ENCODE measurements around the gene KXD1. TPM values are rescaled to one million over a fixed set of nuclear protein-coding genes. Genes with fewer than 3 reads are reported as not detected.

Gene KXD1
- total and polyA plus RNA-seq, 4 experiments from 2014 or later, result 88.8 to 95.6 (median 94.8) TPM

GRCh38 chr19:18603958-18604819 is 46.5 kb downstream of the KXD1 start:
- no peaks in the 10 kb centered on the region for H3K36me3 ChIP-seq (ENCODE audit: insufficient read depth, low read length)
- H3K4me3 ChIP-seq (ENCODE audit: low read length in 2 of 2), result no peak overlapping the region
- H3K9me3 ChIP-seq (ENCODE audit: control insufficient read depth in 1 of 2, low read length in 2 of 2), result no peaks in the 10 kb centered on the region
- no peaks in the 10 kb centered on the region for H3K4me1 ChIP-seq (ENCODE audit: insufficient read depth, low read length)
- no peak overlapping the region for H3K27ac Mint-ChIP-seq
- no peaks in the 10 kb centered on the region for H3K36me3 Mint-ChIP-seq
- DNase-seq, result no peak
- no peak overlapping the region for H3K4me3 Mint-ChIP-seq
- H3K27ac ChIP-seq (ENCODE audit: low read depth, low read length), result no peak overlapping the region
- peaks cover 0 to 2% (median 0%) of the 10 kb centered on the region in 8 donors for H3K9me3 Mint-ChIP-seq
- ChIA-PET CTCF (ENCODE audit: partially characterized antibody) (no interaction called here), POLR2A (ENCODE audit: partially characterized antibody) (interaction anchor here (1.4 kb wide), 1 partner anchor 9 kb away, joined by 3 read pairs; the partner anchor contains the start of gene TMEM59L)
- H3K27me3 ChIP-seq (ENCODE audit: insufficient read depth, low read length), result peaks cover 39% of the 10 kb centered on the region
- intact Hi-C loops (cut with micrococcal nuclease), result no loop called here
- H3K27me3 Mint-ChIP-seq, result peaks cover 38 to 40% of the 10 kb centered on the region in 2 donors
- peaks cover 7 to 31% (median 18%) of the 10 kb centered on the region in 4 donors for H3K4me1 Mint-ChIP-seq

GRCh38 chr19:18604820-18605159 is 47.1 kb downstream of the KXD1 start:
- DNase-seq, result no peak
- H3K27me3 Mint-ChIP-seq, result peaks cover 41 to 44% of the 10 kb centered on the region in 2 donors
- no peak overlapping the region for H3K4me3 ChIP-seq (ENCODE audit: low read length in 2 of 2)
- peaks cover 7 to 37% (median 18%) of the 10 kb centered on the region in 4 donors for H3K4me1 Mint-ChIP-seq
- intact Hi-C loops (cut with micrococcal nuclease), result no loop called here
- ChIA-PET CTCF (ENCODE audit: partially characterized antibody) (no interaction called here), POLR2A (ENCODE audit: partially characterized antibody) (interaction anchor here (1.4 kb wide), 1 partner anchor 9 kb away, joined by 3 read pairs; the partner anchor contains the start of gene TMEM59L)
- H3K9me3 ChIP-seq (ENCODE audit: control insufficient read depth in 1 of 2, low read length in 2 of 2), result no peaks in the 10 kb centered on the region
- H3K27me3 ChIP-seq (ENCODE audit: insufficient read depth, low read length), result peaks cover 44% of the 10 kb centered on the region
- H3K4me1 ChIP-seq (ENCODE audit: insufficient read depth, low read length), result no peaks in the 10 kb centered on the region
- H3K36me3 Mint-ChIP-seq, result no peaks in the 10 kb centered on the region
- H3K27ac ChIP-seq (ENCODE audit: low read depth, low read length), result no peak overlapping the region
- H3K9me3 Mint-ChIP-seq, result peaks cover 0 to 2% (median 0%) of the 10 kb centered on the region in 8 donors
- H3K4me3 Mint-ChIP-seq, result peak overlapping the region in 1 of 8 donors; percentile 68
- no peaks in the 10 kb centered on the region for H3K36me3 ChIP-seq (ENCODE audit: insufficient read depth, low read length)
- no peak overlapping the region for H3K27ac Mint-ChIP-seq

- peaks cover 7 to 37% (median 18%) of the 10 kb centered on the region in 4 donors for H3K4me1 Mint-ChIP-seq
- H3K9me3 ChIP-seq (ENCODE audit: control insufficient read depth in 1 of 2, low read length in 2 of 2), result no peaks in the 10 kb centered on the region
- POLR2A ChIA-PET (ENCODE audit: partially characterized antibody), result interaction anchor here (1.4 kb wide), 1 partner anchor 8 kb away, joined by 3 read pairs; the partner anchor contains the start of gene TMEM59L
- H3K9me3 Mint-ChIP-seq, result peaks cover 0 to 2% (median 0%) of the 10 kb centered on the region in 8 donors
- no peak overlapping the region for H3K27ac ChIP-seq (ENCODE audit: low read depth, low read length)
- H3K27ac Mint-ChIP-seq, result no peak overlapping the region
- CTCF ChIA-PET (ENCODE audit: partially characterized antibody), result no interaction called here
- peaks cover 38 to 47% of the 10 kb centered on the region in 2 donors for H3K27me3 Mint-ChIP-seq
- intact Hi-C loops (cut with micrococcal nuclease), result no loop called here
- no peaks in the 10 kb centered on the region for H3K36me3 Mint-ChIP-seq
- H3K4me1 ChIP-seq (ENCODE audit: insufficient read depth, low read length), result no peaks in the 10 kb centered on the region
- peak overlapping the region in 7 of 8 donors; percentile 2 to 68 (median 55) for H3K4me3 Mint-ChIP-seq
- DNase-seq, result no peak
- H3K4me3 ChIP-seq (ENCODE audit: low read length in 2 of 2), result no peak overlapping the region
- H3K36me3 ChIP-seq (ENCODE audit: insufficient read depth, low read length), result no peaks in the 10 kb centered on the region
- peaks cover 48% of the 10 kb centered on the region for H3K27me3 ChIP-seq (ENCODE audit: insufficient read depth, low read length)
Measured at GRCh38 chr19:18605196-18605545, 47.5 kb downstream of the KXD1 start.

GRCh38 chr19:18605546-18606280 is 48.0 kb downstream of the KXD1 start:
- peaks cover 38 to 50% of the 10 kb centered on the region in 2 donors for H3K27me3 Mint-ChIP-seq
- no peaks in the 10 kb centered on the region for H3K36me3 Mint-ChIP-seq
- H3K4me3 ChIP-seq (ENCODE audit: low read length in 2 of 2), result no peak overlapping the region
- intact Hi-C loops (cut with micrococcal nuclease), result no loop called here
- DNase-seq, result no peak
- H3K9me3 Mint-ChIP-seq, result peaks cover 0 to 2% (median 0%) of the 10 kb centered on the region in 8 donors
- peaks cover 7 to 37% (median 18%) of the 10 kb centered on the region in 4 donors for H3K4me1 Mint-ChIP-seq
- H3K4me1 ChIP-seq (ENCODE audit: insufficient read depth, low read length), result no peaks in the 10 kb centered on the region
- ChIA-PET POLR2A (ENCODE audit: partially characterized antibody) (interaction anchor here (1.4 kb wide), 1 partner anchor 8 kb away, joined by 3 read pairs; the partner anchor contains the start of gene TMEM59L), CTCF (ENCODE audit: partially characterized antibody) (no interaction called here)
- H3K4me3 Mint-ChIP-seq, result peak overlapping the region in 7 of 8 donors; percentile 2 to 68 (median 55)
- H3K27ac Mint-ChIP-seq, result no peak overlapping the region
- H3K27ac ChIP-seq (ENCODE audit: low read depth, low read length), result no peak overlapping the region
- peaks cover 52% of the 10 kb centered on the region for H3K27me3 ChIP-seq (ENCODE audit: insufficient read depth, low read length)
- H3K36me3 ChIP-seq (ENCODE audit: insufficient read depth, low read length), result no peaks in the 10 kb centered on the region
- no peaks in the 10 kb centered on the region for H3K9me3 ChIP-seq (ENCODE audit: control insufficient read depth in 1 of 2, low read length in 2 of 2)

- Mint-ChIP-seq H3K4me3 (peak within 1 kb of the TSS in 1 of 8 donors; percentile 52), H3K4me1 (peaks cover 12 to 44% (median 23%) of the 10 kb centered on the region in 4 donors), H3K36me3 (no peaks in the 10 kb centered on the region), H3K9me3 (peaks cover 0 to 2% (median 0%) of the 10 kb centered on the region in 8 donors), H3K27ac (peak within 1 kb of the TSS in 1 of 7 donors; percentile 35), H3K27me3 (peaks cover 41 to 53% of the 10 kb centered on the region in 2 donors)
- POLR2A ChIA-PET (ENCODE audit: partially characterized antibody), result interaction anchor here (1.5 kb wide), 1 partner anchor 19 kb away, joined by 3 read pairs; no protein-coding TSS in a partner anchor
- no peak for DNase-seq
- peaks cover 58% of the 10 kb centered on the region for H3K27me3 ChIP-seq (ENCODE audit: insufficient read depth, low read length)
- H3K4me1 ChIP-seq (ENCODE audit: insufficient read depth, low read length), result peaks cover 5% of the 10 kb centered on the region
- CTCF ChIA-PET (ENCODE audit: partially characterized antibody), result no interaction called here
- H3K36me3 ChIP-seq (ENCODE audit: insufficient read depth, low read length), result no peaks in the 10 kb centered on the region
- no peaks in the 10 kb centered on the region for H3K9me3 ChIP-seq (ENCODE audit: control insufficient read depth in 1 of 2, low read length in 2 of 2)
- H3K4me3 ChIP-seq (ENCODE audit: low read length in 2 of 2), result no peak within 1 kb of the TSS
- intact Hi-C loops (cut with micrococcal nuclease), result no loop called here
- no peak within 1 kb of the TSS for H3K27ac ChIP-seq (ENCODE audit: low read depth, low read length)
Measured at GRCh38 chr19:18606281-18607225, 48.9 kb downstream of the KXD1 start, which contains the start of gene CRLF1. CRLF1 (minus strand) TSS chr19:18606799; CDS start chr19:18606656, 143 bp downstream.

GRCh38 chr19:18607226-18608101 is 49.8 kb downstream of the KXD1 start:
- Histone ChIP-seq H3K4me3 (ENCODE audit: low read length in 2 of 2) (no peak overlapping the region), H3K4me1 (ENCODE audit: insufficient read depth, low read length) (peaks cover 13% of the 10 kb centered on the region), H3K9me3 (ENCODE audit: control insufficient read depth in 1 of 2, low read length in 2 of 2) (no peaks in the 10 kb centered on the region), H3K36me3 (ENCODE audit: insufficient read depth, low read length) (no peaks in the 10 kb centered on the region), H3K27me3 (ENCODE audit: insufficient read depth, low read length) (peaks cover 65% of the 10 kb centered on the region), H3K27ac (ENCODE audit: low read depth, low read length) (no peak overlapping the region)
- H3K4me1 Mint-ChIP-seq, result peaks cover 17 to 50% (median 28%) of the 10 kb centered on the region in 4 donors
- peaks cover 39 to 51% of the 10 kb centered on the region in 2 donors for H3K27me3 Mint-ChIP-seq
- peak overlapping the region in 1 of 7 donors; percentile 35 for H3K27ac Mint-ChIP-seq
- intact Hi-C loops (cut with micrococcal nuclease), result no loop called here
- ChIA-PET POLR2A (ENCODE audit: partially characterized antibody) (interaction anchor here (1.5 kb wide), 1 partner anchor 20 kb away, joined by 3 read pairs; no protein-coding TSS in a partner anchor), CTCF (ENCODE audit: partially characterized antibody) (no interaction called here)
- DNase-seq, result no peak
- no peaks in the 10 kb centered on the region for H3K36me3 Mint-ChIP-seq
- H3K9me3 Mint-ChIP-seq, result peaks cover 0 to 2% (median 0%) of the 10 kb centered on the region in 8 donors
- peak overlapping the region in 1 of 8 donors; percentile 52 for H3K4me3 Mint-ChIP-seq
